Esophagus squamous epithelium (tissue), 4 donors: ENCODE measurements around the gene CASP5.

Experiments used
- POLR2A ChIP-seq, 4 donors: fragments of 450-650 bp; IDR thresholded peaks; one replicate each; pipeline ENCODE4 v1.6.1; 2017; ENCODE audit warnings: antibody characterized with exemption in 4 of 4, mild to moderate bottlenecking in 4 of 4, moderate library complexity in 3 of 4
- TF ChIP-seq, protein P1 (sequence below), 6 experiments: fragments of 450-650 bp in 4 of 6; fragments of 200-600 bp in 2 of 6; sonication (generic) in 2 of 6; IDR thresholded peaks; one replicate each; pipeline ENCODE4 v1.5.1; 2016 to 2019; ENCODE audit warnings: antibody characterized with exemption in 6 of 6, mild to moderate bottlenecking in 4 of 6, moderate library complexity in 4 of 6

DNA sequence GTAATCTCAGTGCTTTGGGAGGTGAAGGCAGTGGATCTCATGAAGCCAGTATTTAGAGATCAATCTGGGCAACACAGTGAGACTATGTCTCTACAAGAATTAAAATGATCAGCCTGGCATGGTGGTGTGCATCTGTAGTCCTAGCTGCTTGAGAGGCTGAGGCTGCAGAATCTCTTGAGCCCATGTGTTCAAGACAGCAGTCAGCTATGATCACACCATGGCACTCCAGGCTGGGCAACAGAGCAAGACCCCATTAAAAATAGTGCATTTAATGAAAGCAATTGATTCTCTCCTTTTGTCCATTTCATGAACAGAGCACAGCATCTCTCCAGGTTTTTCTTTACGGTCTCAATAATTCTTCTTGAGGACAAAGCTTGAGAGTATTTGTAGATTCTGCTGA, 33.5 kb upstream of the CASP5 start:
- TF ChIP-seq, protein P1, sequence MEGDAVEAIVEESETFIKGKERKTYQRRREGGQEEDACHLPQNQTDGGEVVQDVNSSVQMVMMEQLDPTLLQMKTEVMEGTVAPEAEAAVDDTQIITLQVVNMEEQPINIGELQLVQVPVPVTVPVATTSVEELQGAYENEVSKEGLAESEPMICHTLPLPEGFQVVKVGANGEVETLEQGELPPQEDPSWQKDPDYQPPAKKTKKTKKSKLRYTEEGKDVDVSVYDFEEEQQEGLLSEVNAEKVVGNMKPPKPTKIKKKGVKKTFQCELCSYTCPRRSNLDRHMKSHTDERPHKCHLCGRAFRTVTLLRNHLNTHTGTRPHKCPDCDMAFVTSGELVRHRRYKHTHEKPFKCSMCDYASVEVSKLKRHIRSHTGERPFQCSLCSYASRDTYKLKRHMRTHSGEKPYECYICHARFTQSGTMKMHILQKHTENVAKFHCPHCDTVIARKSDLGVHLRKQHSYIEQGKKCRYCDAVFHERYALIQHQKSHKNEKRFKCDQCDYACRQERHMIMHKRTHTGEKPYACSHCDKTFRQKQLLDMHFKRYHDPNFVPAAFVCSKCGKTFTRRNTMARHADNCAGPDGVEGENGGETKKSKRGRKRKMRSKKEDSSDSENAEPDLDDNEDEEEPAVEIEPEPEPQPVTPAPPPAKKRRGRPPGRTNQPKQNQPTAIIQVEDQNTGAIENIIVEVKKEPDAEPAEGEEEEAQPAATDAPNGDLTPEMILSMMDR (IDR thresholded peaks at IDR 0.05), result no peak
- no peak for TF ChIP-seq POLR2A (IDR thresholded peaks at IDR 0.05)
